GM20000 (cell line): Measurements from ENCODE around the gene SNX19.

Experiments
- DNase-seq: peaks from one replicate; pipeline ENCODE4 v3.0.0; 2012; ENCODE audit warnings: low spot score
- TF ChIP-seq, protein P1 (sequence below): IDR thresholded peaks from 2 replicates; pipeline ENCODE4 v1.5.1; 2012; ENCODE audit warnings: mild to moderate bottlenecking, control low read depth; ENCODE audit errors: extremely low read depth, missing control alignments

Gene SNX19

DNA sequence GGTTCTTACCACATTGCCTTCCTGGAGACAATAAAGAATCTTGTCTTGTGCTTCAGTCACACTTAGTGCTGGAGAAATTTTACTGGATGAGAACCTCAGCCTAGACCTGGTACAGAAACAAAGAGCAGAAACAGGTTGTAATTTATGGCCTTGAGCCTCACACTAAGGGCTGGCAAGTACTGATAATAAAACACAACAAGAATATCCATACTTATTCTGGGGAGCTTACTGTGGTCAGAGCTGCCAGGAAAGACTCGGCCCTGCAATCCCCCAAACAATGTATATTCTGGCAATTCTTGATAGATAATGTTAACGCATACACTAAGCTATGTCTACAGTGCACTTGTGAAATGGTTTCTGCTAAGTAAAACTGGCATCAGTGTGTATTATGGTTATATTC is 9.7 kb downstream of the SNX19 start:
- no peak for DNase-seq
- TF ChIP-seq, protein P1, sequence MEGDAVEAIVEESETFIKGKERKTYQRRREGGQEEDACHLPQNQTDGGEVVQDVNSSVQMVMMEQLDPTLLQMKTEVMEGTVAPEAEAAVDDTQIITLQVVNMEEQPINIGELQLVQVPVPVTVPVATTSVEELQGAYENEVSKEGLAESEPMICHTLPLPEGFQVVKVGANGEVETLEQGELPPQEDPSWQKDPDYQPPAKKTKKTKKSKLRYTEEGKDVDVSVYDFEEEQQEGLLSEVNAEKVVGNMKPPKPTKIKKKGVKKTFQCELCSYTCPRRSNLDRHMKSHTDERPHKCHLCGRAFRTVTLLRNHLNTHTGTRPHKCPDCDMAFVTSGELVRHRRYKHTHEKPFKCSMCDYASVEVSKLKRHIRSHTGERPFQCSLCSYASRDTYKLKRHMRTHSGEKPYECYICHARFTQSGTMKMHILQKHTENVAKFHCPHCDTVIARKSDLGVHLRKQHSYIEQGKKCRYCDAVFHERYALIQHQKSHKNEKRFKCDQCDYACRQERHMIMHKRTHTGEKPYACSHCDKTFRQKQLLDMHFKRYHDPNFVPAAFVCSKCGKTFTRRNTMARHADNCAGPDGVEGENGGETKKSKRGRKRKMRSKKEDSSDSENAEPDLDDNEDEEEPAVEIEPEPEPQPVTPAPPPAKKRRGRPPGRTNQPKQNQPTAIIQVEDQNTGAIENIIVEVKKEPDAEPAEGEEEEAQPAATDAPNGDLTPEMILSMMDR = no peak

DNA sequence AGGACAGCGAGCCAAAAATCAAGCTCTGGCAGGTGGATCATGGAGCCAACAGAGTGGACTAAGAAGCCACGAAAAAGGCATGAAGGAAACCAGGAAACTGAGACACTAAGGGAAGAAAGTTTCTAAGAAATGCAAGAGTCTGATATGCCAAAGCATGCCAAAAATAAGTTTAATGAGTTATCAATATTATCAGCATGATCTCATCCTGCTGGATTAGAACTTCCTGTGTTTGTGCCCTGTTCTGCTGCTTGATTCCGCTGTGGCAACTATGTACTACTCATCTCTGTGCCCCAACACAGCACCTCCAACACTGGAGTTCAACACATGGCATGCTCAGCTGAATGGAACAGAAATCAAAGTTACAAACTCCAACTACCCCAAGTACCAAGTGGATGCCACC is 10.8 kb downstream of the SNX19 start:
- no peak for DNase-seq
- TF ChIP-seq, protein P1 = no peak

GRCh38 chr11:130904380-130904779 is 11.9 kb downstream of the SNX19 start:
- DNase-seq = no peak
- TF ChIP-seq, protein P1 = no peak

DNA sequence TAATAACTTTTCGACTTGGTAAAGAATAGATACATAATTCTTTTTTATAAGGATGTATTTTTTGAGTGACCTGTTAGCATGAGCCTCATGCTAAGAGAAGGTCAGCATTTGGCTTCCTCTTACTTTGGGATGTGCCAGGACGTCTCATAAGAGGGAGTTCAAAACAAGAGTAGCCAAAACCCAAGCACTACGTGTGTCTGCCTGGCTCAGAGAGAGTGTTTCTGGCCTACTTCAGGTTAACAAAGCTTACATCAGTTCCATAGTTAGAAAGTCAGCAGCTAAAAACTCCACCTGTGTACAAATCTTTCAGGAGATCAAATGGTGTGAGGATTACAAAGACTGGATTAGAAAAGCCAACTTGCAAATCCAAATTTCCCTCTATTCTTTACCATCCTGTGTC is 13.9 kb downstream of the SNX19 start:
- no peak for DNase-seq
- TF ChIP-seq, protein P1 = no peak

GRCh38 chr11:130899106-130899505 is 17.2 kb downstream of the SNX19 start:
- DNase-seq = no peak
- TF ChIP-seq, protein P1 = no peak

- TF ChIP-seq, protein P1 = no peak
- DNase-seq = no peak
These were observed 18.8 kb downstream of the SNX19 start for GRCh38 chr11:130897262-130898182.

GRCh38 chr11:130894322-130895025 is 21.8 kb downstream of the SNX19 start:
- TF ChIP-seq, protein P1 = peak; percentile 90
- DNase-seq = peak; percentile 50
